Measurements from ENCODE around the gene ADAM10.
A peak's percentile ranks its signal among the peaks of the same experiment; 100 is the strongest.
"Not testable (repeated sequence)": the region's sequence is repeated elsewhere in the genome, so short reads cannot be mapped to it uniquely, and the experiment has no call there.

Gene ADAM10

GRCh38 chr15:58666957-58667356 is 82.5 kb downstream of the ADAM10 start:
- DNase-seq = peak; percentile 36

GRCh38 chr15:58665672-58666071 is 83.8 kb downstream of the ADAM10 start:
- no peak for DNase-seq

- DNase-seq = no peak
Measured at GRCh38 chr15:58650102-58650501, 99.4 kb downstream of the ADAM10 start.

GRCh38 chr15:58649175-58649574 is 100.3 kb downstream of the ADAM10 start:
- DNase-seq = no peak

- DNase-seq = no peak
Measured at GRCh38 chr15:58643996-58644395, 105.5 kb downstream of the ADAM10 start.

GRCh38 chr15:58641660-58642059 is 107.8 kb downstream of the ADAM10 start:
- no peak for DNase-seq

- DNase-seq = no peak
Measured at GRCh38 chr15:58639992-58640391, 109.5 kb downstream of the ADAM10 start.

GRCh38 chr15:58639002-58639756 is 110.3 kb downstream of the ADAM10 start:
- no peak for DNase-seq

- peak; percentile 46 for DNase-seq
Measured at GRCh38 chr15:58632789-58633188, 116.7 kb downstream of the ADAM10 start.

GRCh38 chr15:58631319-58631718 is 118.2 kb downstream of the ADAM10 start:
- DNase-seq = no peak

- DNase-seq = no peak
Measured at GRCh38 chr15:58629625-58630024, 119.9 kb downstream of the ADAM10 start.

- no peak for DNase-seq
Measured at GRCh38 chr15:58628206-58628947, 121.1 kb downstream of the ADAM10 start.

- no peak for DNase-seq
Measured at GRCh38 chr15:58627701-58628100, 121.8 kb downstream of the ADAM10 start.

GRCh38 chr15:58627046-58627445 is 122.5 kb downstream of the ADAM10 start:
- DNase-seq = no peak

GRCh38 chr15:58626378-58626777 is 123.1 kb downstream of the ADAM10 start:
- DNase-seq = no peak

GRCh38 chr15:58622877-58623276 is 126.6 kb downstream of the ADAM10 start:
- no peak for DNase-seq

GRCh38 chr15:58620268-58620667 is 129.2 kb downstream of the ADAM10 start:
- not testable (repeated sequence) for DNase-seq

GRCh38 chr15:58616171-58616570 is 133.3 kb downstream of the ADAM10 start:
- no peak for DNase-seq

GRCh38 chr15:58611731-58612676 is 137.5 kb downstream of the ADAM10 start:
- no peak for DNase-seq

GRCh38 chr15:58608711-58609110 is 140.8 kb downstream of the ADAM10 start:
- DNase-seq = peak; percentile 18

- DNase-seq = peak; percentile 59
Measured at GRCh38 chr15:58608129-58608590, 141.3 kb downstream of the ADAM10 start.

GRCh38 chr15:58606577-58607080 is 142.9 kb downstream of the ADAM10 start:
- DNase-seq = no peak

All from fibroblast of skin of back (primary cell).